Small intestine (tissue), 7 donors: ENCODE results near the gene BCOR. TPM values are rescaled to one million over a fixed set of nuclear protein-coding genes. Genes with fewer than 3 reads are reported as not detected.

Experiments used
- DNase-seq, 2 donors: peaks; one replicate each; pipeline versions ENCODE4 v3.0.0 to v3.0.0-alpha.2; 2013
- FAIRE-seq: peaks from 2 replicates; lab custom pipeline; 2012; peaks lifted over from hg19 to GRCh38; lab: Jason Lieb, UNC
- H3K27ac ChIP-seq, 3 donors: one replicate each; pipeline ENCODE4 v1.5.1; 2013; ENCODE audit warnings: low read length in 2 of 3, mild to moderate bottlenecking in 2 of 3, control low read depth in 1 of 3, inconsistent platforms in 1 of 3, low read depth in 1 of 3, moderate library complexity in 1 of 3
- H3K27me3 ChIP-seq, 3 donors: one replicate each; pipeline ENCODE4 v1.6.1; 2013; ENCODE audit warnings: low read length in 3 of 3, inconsistent platforms in 1 of 3; ENCODE audit not compliant: control insufficient read depth in 3 of 3, insufficient read depth in 3 of 3
- H3K36me3 ChIP-seq, 3 donors: one replicate each; pipeline ENCODE4 v1.6.1; 2013; ENCODE audit warnings: low read length in 3 of 3, inconsistent platforms in 1 of 3, low read depth in 1 of 3, mild to moderate bottlenecking in 1 of 3, moderate library complexity in 1 of 3; ENCODE audit not compliant: control insufficient read depth in 3 of 3, insufficient read depth in 2 of 3
- H3K4me1 ChIP-seq, 3 donors: one replicate each; pipeline ENCODE4 v1.6.1; 2013; ENCODE audit warnings: low read length in 2 of 3, inconsistent platforms in 1 of 3, low read depth in 1 of 3, mild to moderate bottlenecking in 1 of 3, moderate library complexity in 1 of 3; ENCODE audit not compliant: control insufficient read depth in 3 of 3, insufficient read depth in 2 of 3
- H3K4me3 ChIP-seq, 3 donors: one replicate each; pipeline ENCODE4 v1.5.1; 2013; ENCODE audit warnings: low read length in 3 of 3, control low read depth in 1 of 3, inconsistent platforms in 1 of 3, low read depth in 1 of 3, mild to moderate bottlenecking in 1 of 3, moderate library complexity in 1 of 3
- H3K9me3 ChIP-seq, 2 donors: one replicate each; pipeline ENCODE4 v1.6.1; 2013; ENCODE audit warnings: low read depth in 1 of 2, low read length in 1 of 2; ENCODE audit not compliant: control insufficient read depth in 2 of 2, insufficient read depth in 1 of 2
- WGBS, 3 donors: extraction: QIAGEN DNeasy Blood & Tissue Kit; methylation state at CpG; one replicate each; pipeline ENCODE4 v1.1.7; 2013; 5-methylcytosine and 5-hydroxymethylcytosine counted together
- polyA plus RNA-seq, 4 donors: library from polyadenylated mRNA; stranded (reverse) in 3 of 4; unstranded in 1 of 4; fragments of 200-250 nt in 3 of 4; fragments of 120-200 nt in 1 of 4; gene quantifications; one replicate each; pipeline versions ENCODE4 v1.2.1 to v1.2.3, GENCODE V29; 2013
- donor health status: healthy with polysubstance abuse.
- donor health status: control.
- donor health status: control.
- donor health status: Bipolar disorder and iron deficiency.
- donor health status: healthy.

BCOR gene
- polyA plus RNA-seq, 4 donors, result 5.1 to 38.1 (median 8.5) TPM

DNA sequence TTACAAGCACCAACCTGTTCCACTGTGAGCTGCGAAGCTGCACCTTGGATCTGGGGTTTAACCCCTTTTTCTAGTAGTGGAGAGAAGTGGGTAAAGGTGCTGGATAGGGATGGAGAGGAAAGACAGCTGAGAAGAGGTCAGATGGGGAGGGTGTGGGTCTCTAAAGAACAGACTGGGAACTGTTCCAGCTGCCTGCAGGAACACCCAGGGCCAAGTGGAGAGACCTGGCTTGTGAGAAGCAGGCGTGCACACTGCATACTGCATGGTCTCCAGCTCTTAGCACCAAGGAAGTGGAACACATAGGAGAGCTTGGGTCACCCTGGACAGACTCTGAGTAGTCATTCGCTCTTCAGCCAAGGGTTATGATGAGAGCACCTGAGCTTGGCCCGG lies 16.1 kb downstream of the BCOR start:
- H3K36me3 ChIP-seq, result peaks cover 0 to 47% (median 0%) of the 10 kb centered on the region in 3 donors
- H3K27ac ChIP-seq, result no peak overlapping the region
- 42 to 64% (median 47%) methylated on average over 4 of the region's 4 CpGs for WGBS, 3 donors
- no peaks in the 10 kb centered on the region for H3K27me3 ChIP-seq
- peaks cover 0 to 47% (median 5%) of the 10 kb centered on the region in 3 donors for H3K4me1 ChIP-seq
- H3K4me3 ChIP-seq, result no peak overlapping the region
- no peaks in the 10 kb centered on the region for H3K9me3 ChIP-seq
- no peak for DNase-seq
- FAIRE-seq, result no peak

DNA sequence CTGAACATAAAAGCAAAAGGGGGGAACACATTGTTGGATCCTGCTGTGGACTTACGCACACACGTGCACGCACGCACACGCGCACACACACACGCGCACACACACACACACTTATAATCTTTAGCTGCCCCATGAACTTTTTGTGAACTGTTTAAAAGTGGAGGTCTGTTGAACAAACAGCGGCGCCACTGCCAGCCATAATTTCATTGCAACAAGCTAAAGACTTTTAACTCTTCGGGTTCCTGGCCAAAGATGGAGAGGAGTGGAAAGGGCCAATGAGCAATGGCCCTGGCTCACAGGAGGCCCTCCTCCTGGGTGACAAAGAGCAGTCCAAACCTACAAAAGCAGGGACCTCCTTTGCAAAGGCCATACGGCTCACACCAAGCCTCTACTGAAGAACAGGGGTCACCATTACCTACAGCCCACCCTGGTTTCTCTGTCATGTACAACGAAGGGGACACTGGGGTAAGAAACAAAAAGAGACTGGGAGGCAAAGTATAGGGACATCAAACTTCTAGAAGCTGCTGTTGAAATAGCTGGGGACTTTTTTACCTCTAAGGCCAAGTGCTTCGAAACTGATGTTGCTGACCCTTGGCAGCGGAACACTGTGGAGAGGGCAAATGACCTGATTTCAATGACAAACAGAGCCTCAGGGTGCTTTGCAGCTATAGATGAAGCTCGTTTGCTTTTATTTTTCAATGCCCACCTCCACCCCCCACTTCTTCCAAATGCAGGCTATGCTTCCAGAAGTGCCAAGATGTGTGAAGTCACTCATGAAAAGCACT lies 16.7 kb downstream of the BCOR start:
- 62 to 65% (median 64%) methylated on average over 8 to 16 of the region's 16 CpGs for WGBS, 3 donors
- peaks cover 0 to 45% (median 0%) of the 10 kb centered on the region in 3 donors for H3K36me3 ChIP-seq
- peaks cover 0 to 41% (median 5%) of the 10 kb centered on the region in 3 donors for H3K4me1 ChIP-seq
- no peaks in the 10 kb centered on the region for H3K9me3 ChIP-seq
- FAIRE-seq (no peak), DNase-seq (no peak)
- no peak overlapping the region for H3K4me3 ChIP-seq
- H3K27me3 ChIP-seq, result no peaks in the 10 kb centered on the region
- no peak overlapping the region for H3K27ac ChIP-seq

- Histone ChIP-seq H3K9me3 (no peaks in the 10 kb centered on the region), H3K4me1 (peaks cover 0 to 26% (median 5%) of the 10 kb centered on the region in 3 donors), H3K27me3 (no peaks in the 10 kb centered on the region), H3K4me3 (no peak overlapping the region), H3K27ac (no peak overlapping the region), H3K36me3 (peaks cover 0 to 53% (median 2%) of the 10 kb centered on the region in 3 donors)
- 76 to 87% (median 80%) methylated on average over 9 of the region's 9 CpGs for WGBS, 3 donors
- DNase-seq, result no peak
- FAIRE-seq, result no peak
These were observed 18.2 kb downstream of the BCOR start for GRCh38 chrX:40079572-40079971.

DNA sequence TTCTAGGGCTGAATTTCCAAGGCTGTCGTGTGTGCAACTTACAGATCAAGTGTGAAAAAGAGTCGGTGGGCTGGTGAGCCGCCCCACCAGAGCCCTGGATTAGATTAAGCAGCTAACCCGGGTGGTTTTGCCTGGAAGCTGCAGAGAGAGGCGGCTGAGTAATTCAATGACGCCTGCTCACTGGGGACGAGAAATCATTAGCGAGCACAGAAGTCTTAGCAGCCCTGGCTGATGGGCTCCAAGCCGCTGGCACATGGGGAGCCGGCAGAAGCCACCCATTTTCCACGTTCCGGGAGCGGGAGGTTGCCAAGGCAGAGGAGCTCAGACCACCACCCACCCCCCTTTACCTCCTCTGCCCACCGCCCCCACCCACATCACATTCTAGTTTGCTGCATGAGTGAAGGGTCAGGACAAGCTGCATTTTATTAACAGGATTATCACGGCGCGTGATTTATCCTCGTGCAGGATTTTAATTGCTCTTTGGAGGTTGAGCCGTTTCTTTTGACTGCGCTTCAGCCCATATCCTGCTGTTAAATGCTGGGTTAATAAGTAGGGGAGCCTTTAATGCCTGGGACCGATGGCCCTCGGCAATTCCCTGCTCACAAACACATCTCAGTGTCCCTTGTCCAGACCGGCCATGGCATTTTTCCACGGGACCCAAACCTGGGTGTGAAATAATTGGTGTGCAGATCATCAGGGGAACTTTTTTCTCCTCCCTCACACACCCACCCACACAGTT lies 19.1 kb downstream of the BCOR start:
- H3K4me1 ChIP-seq, result peaks cover 0 to 18% (median 5%) of the 10 kb centered on the region in 3 donors
- H3K36me3 ChIP-seq, result peaks cover 0 to 63% (median 4%) of the 10 kb centered on the region in 3 donors
- H3K4me3 ChIP-seq, result no peak overlapping the region
- FAIRE-seq, result no peak
- H3K27ac ChIP-seq, result no peak overlapping the region
- no peaks in the 10 kb centered on the region for H3K27me3 ChIP-seq
- H3K9me3 ChIP-seq, result no peaks in the 10 kb centered on the region
- WGBS, 3 donors, result 52 to 79% (median 69%) methylated on average over 16 to 24 of the region's 24 CpGs
- no peak for DNase-seq

- no peak for DNase-seq
These were observed 19.9 kb downstream of the BCOR start for GRCh38 chrX:40077906-40078305.

GRCh38 chrX:40076750-40077575 lies 20.8 kb downstream of the BCOR start:
- Histone ChIP-seq H3K9me3 (no peaks in the 10 kb centered on the region), H3K27ac (no peak overlapping the region), H3K27me3 (no peaks in the 10 kb centered on the region), H3K36me3 (peaks cover 2 to 73% (median 4%) of the 10 kb centered on the region in 3 donors), H3K4me1 (peaks cover 0 to 6% (median 0%) of the 10 kb centered on the region in 3 donors), H3K4me3 (no peak overlapping the region)
- WGBS, 3 donors, result 28 to 53% (median 45%) methylated on average over 14 of the region's 14 CpGs
- no peak for DNase-seq
- no peak for FAIRE-seq

More at GRCh38 chrX:40077906-40078305, 19.9 kb downstream of the BCOR start:
- peaks cover 0 to 14% (median 3%) of the 10 kb centered on the region in 3 donors for H3K4me1 ChIP-seq
- no peak overlapping the region for H3K27ac ChIP-seq
- no peak for FAIRE-seq
- H3K9me3 ChIP-seq, result no peaks in the 10 kb centered on the region
- H3K4me3 ChIP-seq, result no peak overlapping the region
- no peaks in the 10 kb centered on the region for H3K27me3 ChIP-seq
- WGBS, 3 donors, result 62 to 80% (median 75%) methylated on average over 5 to 7 of the region's 7 CpGs
- peaks cover under 1 to 70% (median 4%) of the 10 kb centered on the region in 3 donors for H3K36me3 ChIP-seq

DNA sequence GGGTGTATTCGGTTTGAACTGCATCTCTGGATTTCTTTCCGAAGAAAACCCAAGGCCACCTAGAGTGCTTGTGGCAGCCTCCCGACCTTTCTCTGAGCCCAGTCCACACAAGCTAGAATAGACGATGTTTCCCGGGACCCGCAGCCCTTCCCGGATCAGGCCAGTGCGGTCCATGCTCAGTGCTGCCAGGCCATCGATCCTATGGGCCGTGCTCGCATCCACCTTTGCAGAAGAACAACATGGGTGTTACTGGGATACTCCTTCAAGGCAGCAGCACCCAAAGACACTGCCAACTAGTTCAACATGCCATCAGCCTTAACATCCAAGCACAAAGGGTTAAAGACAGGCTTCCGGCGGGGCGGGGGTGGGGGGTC lies 22.8 kb downstream of the BCOR start:
- WGBS, 3 donors, result 80 to 93% (median 84%) methylated on average over 14 of the region's 14 CpGs
- FAIRE-seq, result no peak

More for the DNA sequence above, 22.8 kb downstream of the BCOR start:
- peaks cover 2 to 75% (median 4%) of the 10 kb centered on the region in 3 donors for H3K36me3 ChIP-seq
- H3K4me1 ChIP-seq, result no peaks in the 10 kb centered on the region
- no peak for DNase-seq
- no peak overlapping the region for H3K4me3 ChIP-seq
- H3K27me3 ChIP-seq, result no peaks in the 10 kb centered on the region
- no peaks in the 10 kb centered on the region for H3K9me3 ChIP-seq
- H3K27ac ChIP-seq, result no peak overlapping the region
